IPS-NIHi11 (cell line): ENCODE data around the gene ODAD4.

Experiments
- DNase-seq: peaks from one replicate; pipeline ENCODE4 v3.0.0; 2012; ENCODE audit warnings: mixed read lengths, low spot score

ODAD4 gene

GRCh38 chr17:41942626-41943373, 12.4 kb downstream of the ODAD4 start:
- no peak for DNase-seq

DNA sequence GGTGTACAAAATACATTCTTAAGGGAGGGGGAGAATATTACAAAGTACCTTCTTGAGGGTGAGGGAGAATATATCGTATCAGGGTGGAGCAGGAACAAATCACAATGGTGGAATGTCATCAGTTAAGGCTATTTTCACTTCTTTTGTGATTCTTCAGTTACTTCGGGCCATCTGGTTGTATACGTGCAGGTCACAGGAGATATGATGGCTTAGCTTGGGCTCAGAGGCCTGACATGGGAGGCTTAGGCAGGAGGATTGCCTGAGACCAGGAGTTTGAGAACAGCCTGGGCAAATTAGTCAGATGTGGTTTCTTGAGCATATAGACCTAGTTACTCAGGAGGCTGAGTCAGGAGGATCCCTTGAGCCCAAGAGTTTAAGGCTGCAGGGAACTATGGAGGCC, 13.1 kb downstream of the ODAD4 start:
- DNase-seq = no peak

DNA sequence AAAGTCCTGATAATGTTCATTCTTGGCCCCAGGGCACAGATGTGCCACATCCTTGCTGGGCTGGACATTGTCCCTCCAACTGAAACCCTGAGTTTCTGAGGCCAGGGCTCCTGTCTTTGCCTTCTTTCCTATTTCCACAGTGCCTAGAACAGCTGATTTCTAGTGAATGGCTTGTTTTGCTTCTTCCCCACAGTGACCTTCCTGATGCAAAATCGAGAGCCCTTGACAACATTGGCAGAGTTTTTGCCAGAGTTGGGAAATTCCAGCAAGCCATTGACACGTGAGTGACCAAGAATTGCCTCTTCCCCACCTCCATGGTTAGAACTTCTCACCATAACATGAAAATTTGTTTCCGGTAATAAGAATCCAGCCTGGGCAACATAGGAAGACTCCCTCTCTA, 14.5 kb downstream of the ODAD4 start:
- no peak for DNase-seq

DNA sequence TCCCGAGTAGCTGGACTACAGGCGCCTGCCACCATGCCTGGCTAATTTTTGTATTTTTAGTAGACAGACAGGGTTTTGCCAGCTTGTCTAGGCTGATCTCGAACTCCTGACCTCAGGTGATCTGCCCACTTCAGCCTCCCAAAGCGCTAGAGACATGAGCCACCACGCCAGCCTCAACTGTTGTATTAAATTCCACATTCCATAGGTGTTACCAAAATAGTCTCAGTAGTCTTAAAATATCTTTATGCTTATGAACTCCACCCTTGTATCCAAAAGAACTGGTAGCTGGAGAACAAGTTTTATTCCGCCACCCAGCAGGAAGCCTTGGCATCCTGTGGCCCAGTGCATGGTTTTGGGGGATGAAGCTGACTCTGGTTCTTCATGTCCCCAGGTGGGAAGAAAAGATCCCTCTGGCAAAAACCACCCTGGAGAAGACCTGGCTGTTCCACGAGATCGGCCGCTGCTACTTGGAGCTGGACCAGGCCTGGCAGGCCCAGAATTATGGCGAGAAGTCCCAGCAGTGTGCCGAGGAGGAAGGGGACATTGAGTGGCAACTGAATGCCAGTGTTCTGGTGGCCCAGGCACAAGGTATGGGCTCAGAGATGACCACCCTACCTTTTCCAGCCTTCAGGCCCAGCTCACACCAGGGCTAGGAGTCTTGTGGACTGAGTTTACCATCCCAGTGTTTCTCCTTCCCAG, 18.5 kb downstream of the ODAD4 start:
- DNase-seq = no peak

DNA sequence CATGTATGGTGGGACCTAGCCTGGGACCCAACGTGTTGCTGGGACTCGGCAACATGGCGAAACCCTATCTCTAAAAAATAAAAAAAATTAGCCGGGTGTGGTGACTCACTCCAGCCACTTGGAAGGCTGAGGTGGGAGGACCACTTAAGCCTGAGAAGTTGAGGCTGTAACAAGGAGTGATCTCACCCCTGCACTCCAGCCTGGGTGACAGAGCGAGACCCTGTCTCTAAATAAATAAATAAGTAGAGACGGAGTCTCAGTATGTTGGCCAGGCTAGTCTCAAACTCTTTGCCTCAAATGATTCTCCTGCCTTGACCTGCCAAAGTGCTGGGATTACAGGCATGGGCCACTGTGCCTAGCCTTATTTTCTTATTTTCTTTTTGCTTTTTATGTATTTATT, 26.1 kb downstream of the ODAD4 start:
- DNase-seq = no peak

GRCh38 chr17:41957031-41957868, 26.8 kb downstream of the ODAD4 start:
- peak; percentile 33 for DNase-seq

DNA sequence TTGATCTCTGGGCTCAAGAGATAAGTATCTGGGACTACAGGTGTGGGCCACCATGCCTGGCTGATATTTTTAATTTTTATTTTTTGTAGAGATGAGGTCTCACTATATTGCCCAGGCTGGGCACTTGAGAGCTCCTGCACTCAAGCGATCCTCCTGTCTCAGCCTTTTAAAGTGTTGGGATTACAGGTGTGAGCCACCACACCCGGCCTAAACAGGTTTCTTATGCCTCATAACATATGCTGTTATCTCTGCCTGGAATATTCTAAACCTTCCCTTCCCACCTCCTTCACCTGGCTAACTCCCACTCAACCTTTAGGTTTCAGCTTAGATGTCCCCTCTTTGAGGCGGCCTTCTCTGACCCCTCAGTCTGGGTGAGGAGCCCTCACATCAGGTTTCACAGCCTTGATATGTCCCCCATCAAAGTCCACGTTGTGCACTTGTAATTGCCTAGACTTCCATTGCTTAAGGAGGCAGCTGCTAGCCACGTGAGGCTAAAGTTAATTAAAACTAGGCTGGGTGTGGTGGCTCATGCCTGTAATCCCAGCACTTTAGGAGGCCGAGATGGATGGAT, 27.5 kb downstream of the ODAD4 start:
- no peak for DNase-seq

- DNase-seq = no peak
Measured at GRCh38 chr17:41959030-41959335, 28.6 kb downstream of the ODAD4 start.

DNA sequence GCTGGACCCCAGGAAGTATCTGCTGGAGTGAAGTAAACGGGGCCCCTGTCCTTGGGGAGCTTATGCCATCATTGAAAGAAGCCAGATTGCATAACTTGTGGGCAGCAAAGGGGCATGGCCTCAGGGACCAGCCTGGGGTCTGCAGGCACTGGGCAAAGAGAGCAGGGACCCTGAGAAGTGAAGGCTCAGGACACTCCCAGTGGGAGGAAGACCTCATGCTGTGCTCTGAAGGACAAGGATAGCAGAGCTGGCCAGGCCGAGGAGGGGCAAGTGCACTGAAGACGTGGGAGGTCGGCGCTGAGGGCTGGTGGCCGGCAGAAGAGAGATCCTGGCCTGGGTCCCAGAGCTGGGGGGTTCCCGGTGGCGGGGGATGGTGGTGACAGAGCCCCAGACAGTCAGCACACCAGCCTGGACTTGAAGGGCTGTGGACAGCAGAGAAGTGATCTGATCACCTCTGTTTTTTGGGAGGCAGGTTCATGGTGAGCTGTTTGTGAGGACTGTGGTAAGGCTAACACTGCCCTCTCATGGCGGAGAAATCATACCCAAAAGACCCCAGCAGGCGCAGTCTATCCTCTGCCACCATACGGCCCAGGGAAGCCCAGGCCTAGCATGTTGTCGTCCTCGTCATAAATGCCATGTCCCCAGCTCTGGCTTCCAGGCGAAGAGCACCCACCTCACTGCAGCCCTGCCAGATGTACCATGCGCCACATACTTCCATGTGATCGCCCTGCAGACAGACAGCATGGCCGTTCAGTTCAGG, 29.1 kb downstream of the ODAD4 start:
- DNase-seq = peak; percentile 67

DNA sequence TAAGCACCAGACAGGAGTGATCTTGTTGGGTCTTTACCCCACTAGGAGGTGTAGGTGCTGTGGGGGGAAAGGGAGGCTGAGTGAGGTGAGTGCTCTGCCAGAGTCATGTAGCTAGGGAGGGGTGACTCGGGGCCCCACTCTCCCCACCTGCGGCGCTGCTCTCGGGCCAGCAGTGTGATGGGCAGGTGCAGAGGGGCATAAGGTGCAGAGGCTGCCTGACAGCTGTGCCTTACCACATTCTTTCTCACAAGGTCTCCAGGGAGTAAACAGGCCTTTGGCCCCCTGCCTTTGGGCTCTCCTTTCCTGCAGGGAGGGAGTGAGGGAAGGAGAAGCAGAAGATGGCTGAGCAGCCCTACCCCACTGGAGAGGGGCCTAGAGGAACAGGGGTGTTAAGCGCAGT, 31.7 kb downstream of the ODAD4 start:
- DNase-seq = no peak

GRCh38 chr17:41962768-41963434, 32.5 kb downstream of the ODAD4 start:
- peak; percentile 83 for DNase-seq

- peak; percentile 84 for DNase-seq
Measured at GRCh38 chr17:41965694-41966462, 35.5 kb downstream of the ODAD4 start.

GRCh38 chr17:41966463-41967140, 36.2 kb downstream of the ODAD4 start, which contains the start of gene CNP:
Gene CNP, plus strand, starts transcription at chr17:41966795. Its CDS starts 90 bp downstream, at chr17:41966885.
- peak; percentile 96 for DNase-seq

DNA sequence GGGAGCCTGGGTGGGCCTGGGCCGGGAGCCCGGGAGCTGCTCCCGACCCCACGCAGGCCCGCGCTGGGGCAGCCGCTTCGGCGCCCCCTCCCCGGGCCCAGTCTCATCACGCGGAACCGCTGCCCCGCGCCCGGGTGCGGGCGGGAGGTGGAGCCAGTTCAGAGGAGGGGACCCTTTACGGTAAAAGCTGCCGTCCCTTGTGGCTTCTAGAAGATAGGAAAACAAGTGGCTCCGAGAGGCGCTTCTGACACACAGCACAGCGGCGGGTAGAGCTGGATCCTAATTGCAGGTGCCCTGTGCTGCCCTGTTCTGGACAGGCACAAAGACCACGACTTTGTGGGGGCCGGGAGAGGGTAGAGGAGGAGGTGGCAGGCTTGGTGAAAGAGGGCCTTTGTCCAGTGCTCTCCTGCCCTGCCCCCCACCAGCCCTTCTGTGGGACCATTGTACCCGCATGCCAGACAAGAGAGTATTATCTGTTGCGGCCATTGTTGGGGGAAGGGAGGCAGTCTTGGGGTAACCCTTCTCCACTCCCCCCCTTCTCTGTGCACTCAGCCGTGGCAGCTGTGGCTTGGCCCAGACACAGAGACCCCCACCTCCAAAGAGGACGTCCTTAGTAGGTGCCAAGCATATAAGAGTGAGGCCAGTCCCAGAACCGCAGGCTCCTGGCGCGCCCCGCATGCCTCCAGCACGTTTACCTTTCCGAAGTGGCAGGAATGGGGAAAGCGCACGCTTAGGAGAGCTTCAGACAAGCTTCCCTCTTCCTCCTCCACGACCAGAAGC, 36.9 kb downstream of the ODAD4 start:
- no peak for DNase-seq

- DNase-seq = no peak
Measured at GRCh38 chr17:41967921-41968578, 37.6 kb downstream of the ODAD4 start.

DNA sequence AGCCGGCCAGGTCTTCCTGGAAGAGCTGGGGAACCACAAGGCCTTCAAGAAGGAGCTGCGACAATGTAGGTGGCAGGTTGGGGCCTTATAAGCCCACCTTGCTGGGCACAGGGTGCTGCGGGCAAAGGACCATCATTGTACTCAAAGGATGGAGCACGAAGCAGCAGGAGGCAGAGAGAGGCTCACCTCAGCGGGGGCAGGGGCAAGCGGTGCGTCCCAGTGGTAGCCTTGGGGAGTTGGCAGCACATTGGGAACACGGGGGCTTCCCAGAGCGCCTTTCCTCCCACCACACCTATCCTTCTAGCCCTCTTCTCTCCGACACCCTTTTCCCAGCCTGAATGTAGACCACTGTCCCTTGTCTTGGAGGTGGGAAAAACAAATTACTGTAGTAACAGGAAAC, 38.3 kb downstream of the ODAD4 start:
- DNase-seq = no peak

- no peak for DNase-seq
Measured at GRCh38 chr17:41970901-41971331, 40.5 kb downstream of the ODAD4 start.
